Small intestine (tissue), 7 donors: ENCODE data around the gene CABP4. TPM values are rescaled to one million over a fixed set of nuclear protein-coding genes. Genes with fewer than 3 reads are reported as not detected.
"Not testable (repeated sequence)": the region's sequence is repeated elsewhere in the genome, so short reads cannot be mapped to it uniquely, and the experiment has no call there.

Experiments used
- DNase-seq, 2 donors: peaks; one replicate each; pipeline versions ENCODE4 v3.0.0 to v3.0.0-alpha.2; 2013
- FAIRE-seq: peaks from 2 replicates; lab custom pipeline; 2012; peaks lifted over from hg19 to GRCh38; lab: Jason Lieb, UNC
- H3K27ac ChIP-seq, 3 donors: one replicate each; pipeline ENCODE4 v1.5.1; 2013; ENCODE audit warnings: low read length in 2 of 3, mild to moderate bottlenecking in 2 of 3, control low read depth in 1 of 3, inconsistent platforms in 1 of 3, low read depth in 1 of 3, moderate library complexity in 1 of 3
- H3K27me3 ChIP-seq, 3 donors: one replicate each; pipeline ENCODE4 v1.6.1; 2013; ENCODE audit warnings: low read length in 3 of 3, inconsistent platforms in 1 of 3; ENCODE audit not compliant: control insufficient read depth in 3 of 3, insufficient read depth in 3 of 3
- H3K36me3 ChIP-seq, 3 donors: one replicate each; pipeline ENCODE4 v1.6.1; 2013; ENCODE audit warnings: low read length in 3 of 3, inconsistent platforms in 1 of 3, low read depth in 1 of 3, mild to moderate bottlenecking in 1 of 3, moderate library complexity in 1 of 3; ENCODE audit not compliant: control insufficient read depth in 3 of 3, insufficient read depth in 2 of 3
- H3K4me1 ChIP-seq, 3 donors: one replicate each; pipeline ENCODE4 v1.6.1; 2013; ENCODE audit warnings: low read length in 2 of 3, inconsistent platforms in 1 of 3, low read depth in 1 of 3, mild to moderate bottlenecking in 1 of 3, moderate library complexity in 1 of 3; ENCODE audit not compliant: control insufficient read depth in 3 of 3, insufficient read depth in 2 of 3
- H3K4me3 ChIP-seq, 3 donors: one replicate each; pipeline ENCODE4 v1.5.1; 2013; ENCODE audit warnings: low read length in 3 of 3, control low read depth in 1 of 3, inconsistent platforms in 1 of 3, low read depth in 1 of 3, mild to moderate bottlenecking in 1 of 3, moderate library complexity in 1 of 3
- H3K9me3 ChIP-seq, 2 donors: one replicate each; pipeline ENCODE4 v1.6.1; 2013; ENCODE audit warnings: low read depth in 1 of 2, low read length in 1 of 2; ENCODE audit not compliant: control insufficient read depth in 2 of 2, insufficient read depth in 1 of 2
- WGBS, 3 donors: extraction: QIAGEN DNeasy Blood & Tissue Kit; methylation state at CpG; one replicate each; pipeline ENCODE4 v1.1.7; 2013; 5-methylcytosine and 5-hydroxymethylcytosine counted together
- polyA plus RNA-seq, 4 donors: library from polyadenylated mRNA; stranded (reverse) in 3 of 4; unstranded in 1 of 4; fragments of 200-250 nt in 3 of 4; fragments of 120-200 nt in 1 of 4; gene quantifications; one replicate each; pipeline versions ENCODE4 v1.2.1 to v1.2.3, GENCODE V29; 2013
- donor health status: healthy with polysubstance abuse.
- donor health status: control.
- donor health status: control.
- donor health status: Bipolar disorder and iron deficiency.
- donor health status: healthy.

Gene CABP4
- polyA plus RNA-seq, 4 donors, result 0.27 to 1.1 (median 0.41) TPM; not detected in 1

GRCh38 chr11:67484847-67485311, 29.7 kb downstream of the CABP4 start:
- Histone ChIP-seq H3K4me1 (peaks cover 2 to 13% (median 2%) of the 10 kb centered on the region in 3 donors), H3K27ac (peak overlapping the region in 2 of 3 donors; percentile 60 to 85), H3K36me3 (peaks cover 0 to 45% (median 2%) of the 10 kb centered on the region in 3 donors), H3K27me3 (no peaks in the 10 kb centered on the region), H3K9me3 (peaks cover 0 to 6% of the 10 kb centered on the region in 2 donors), H3K4me3 (no peak overlapping the region)
- DNase-seq, result no peak
- 54 to 80% (median 71%) methylated on average over 11 of the region's 11 CpGs for WGBS, 3 donors
- no peak for FAIRE-seq

- H3K4me3 ChIP-seq, H3K27me3 ChIP-seq, FAIRE-seq, H3K9me3 ChIP-seq: not testable (repeated sequence)
- Histone ChIP-seq H3K4me1 (peaks cover 2 to 13% (median 2%) of the 10 kb centered on the region in 3 donors), H3K27ac (peak overlapping the region in 1 of 3 donors; percentile 48), H3K36me3 (peaks cover 0 to 56% (median 2%) of the 10 kb centered on the region in 3 donors)
- DNase-seq, result peak in 1 of 2 donors; percentile 33
- WGBS, 3 donors, result 62 to 78% (median 63%) methylated on average over 7 of the region's 7 CpGs
Measured at GRCh38 chr11:67485873-67486361, 30.8 kb downstream of the CABP4 start.

- no peak for DNase-seq
Measured at GRCh38 chr11:67486481-67487195, 31.5 kb downstream of the CABP4 start.

GRCh38 chr11:67489203-67489884, 34.2 kb downstream of the CABP4 start:
- no peak overlapping the region for H3K4me3 ChIP-seq
- DNase-seq, result no peak
- H3K4me1 ChIP-seq, result peaks cover 0 to 2% (median 0%) of the 10 kb centered on the region in 3 donors
- no peak for FAIRE-seq
- no peaks in the 10 kb centered on the region for H3K27me3 ChIP-seq
- no peaks in the 10 kb centered on the region for H3K9me3 ChIP-seq
- H3K36me3 ChIP-seq, result peaks cover 3 to 86% (median 26%) of the 10 kb centered on the region in 3 donors
- no peak overlapping the region for H3K27ac ChIP-seq
- WGBS, 3 donors, result 87 to 88% (median 88%) methylated on average over 25 of the region's 25 CpGs

More at GRCh38 chr11:67486481-67487195, 31.5 kb downstream of the CABP4 start:
- Histone ChIP-seq H3K36me3 (peaks cover 0 to 63% (median 5%) of the 10 kb centered on the region in 3 donors), H3K27ac (peak overlapping the region in 1 of 3 donors; percentile 48), H3K4me1 (peaks cover 2 to 13% (median 2%) of the 10 kb centered on the region in 3 donors), H3K27me3 (no peaks in the 10 kb centered on the region), H3K4me3 (no peak overlapping the region), H3K9me3 (peaks cover 0 to 6% of the 10 kb centered on the region in 2 donors)
- FAIRE-seq, result no peak
- WGBS, 3 donors, result 73 to 86% (median 74%) methylated on average over 20 of the region's 20 CpGs

GRCh38 chr11:67489885-67490726, 35.0 kb downstream of the CABP4 start:
- H3K27ac ChIP-seq, result no peak overlapping the region
- no peaks in the 10 kb centered on the region for H3K9me3 ChIP-seq
- FAIRE-seq (no peak), DNase-seq (no peak)
- H3K4me3 ChIP-seq, result no peak overlapping the region
- peaks cover 3 to 87% (median 30%) of the 10 kb centered on the region in 3 donors for H3K36me3 ChIP-seq
- no peaks in the 10 kb centered on the region for H3K27me3 ChIP-seq
- peaks cover 0 to 2% (median 0%) of the 10 kb centered on the region in 3 donors for H3K4me1 ChIP-seq
- WGBS, 3 donors, result 88 to 89% (median 89%) methylated on average over 23 of the region's 23 CpGs

GRCh38 chr11:67490727-67491065, 35.5 kb downstream of the CABP4 start:
- FAIRE-seq, result no peak
- peaks cover 3 to 92% (median 33%) of the 10 kb centered on the region in 3 donors for H3K36me3 ChIP-seq

GRCh38 chr11:67491276-67492068, 36.3 kb downstream of the CABP4 start:
- Histone ChIP-seq H3K4me3 (no peak overlapping the region), H3K27ac (no peak overlapping the region), H3K36me3 (peaks cover 3 to 98% (median 36%) of the 10 kb centered on the region in 3 donors), H3K27me3 (no peaks in the 10 kb centered on the region), H3K4me1 (no peaks in the 10 kb centered on the region), H3K9me3 (no peaks in the 10 kb centered on the region)
- no peak for FAIRE-seq
- no peak for DNase-seq
- WGBS, 3 donors, result 80 to 81% (median 81%) methylated on average over 22 to 24 of the region's 24 CpGs

More at GRCh38 chr11:67490727-67491065, 35.5 kb downstream of the CABP4 start:
- Histone ChIP-seq H3K9me3 (no peaks in the 10 kb centered on the region), H3K27me3 (no peaks in the 10 kb centered on the region), H3K4me1 (peaks cover 0 to 2% (median 0%) of the 10 kb centered on the region in 3 donors), H3K27ac (no peak overlapping the region), H3K4me3 (no peak overlapping the region)
- DNase-seq, result no peak
- WGBS, 3 donors, result 84 to 89% (median 88%) methylated on average over 11 to 15 of the region's 15 CpGs
